Stimulated activated CD4-positive, alpha-beta T cell treated with anti-CD3 and anti-CD28 coated beads, Interleukin-15, amount 100 ng/mL, for 48 hours (primary cell): ENCODE data around the gene WASL.

Experiments
- DNase-seq, 2 donors: peaks; one replicate each; pipeline ENCODE4 v3.0.0-alpha.2; 2020; ENCODE audit warnings: low read depth in 2 of 2

The WASL gene

DNA sequence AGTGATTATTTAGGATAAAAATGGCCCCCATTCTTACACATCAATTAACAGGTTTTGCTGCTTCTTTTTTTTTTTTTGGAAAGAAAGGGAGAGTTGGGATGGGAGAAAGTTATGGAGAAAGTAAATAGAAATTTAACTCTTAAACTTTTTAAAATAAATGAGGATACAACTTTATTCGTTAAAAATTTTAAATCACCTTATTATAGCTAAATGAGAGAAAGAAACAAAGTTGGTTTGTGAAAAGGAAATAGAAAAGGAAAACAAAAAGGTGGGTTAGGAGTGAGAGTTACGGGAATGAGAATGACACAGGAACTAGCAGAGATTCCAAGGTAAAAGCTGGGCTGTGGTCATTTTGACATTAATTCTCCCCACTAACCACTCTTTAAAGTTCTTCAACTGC, 58.3 kb downstream of the WASL start:
- DNase-seq = no peak

DNA sequence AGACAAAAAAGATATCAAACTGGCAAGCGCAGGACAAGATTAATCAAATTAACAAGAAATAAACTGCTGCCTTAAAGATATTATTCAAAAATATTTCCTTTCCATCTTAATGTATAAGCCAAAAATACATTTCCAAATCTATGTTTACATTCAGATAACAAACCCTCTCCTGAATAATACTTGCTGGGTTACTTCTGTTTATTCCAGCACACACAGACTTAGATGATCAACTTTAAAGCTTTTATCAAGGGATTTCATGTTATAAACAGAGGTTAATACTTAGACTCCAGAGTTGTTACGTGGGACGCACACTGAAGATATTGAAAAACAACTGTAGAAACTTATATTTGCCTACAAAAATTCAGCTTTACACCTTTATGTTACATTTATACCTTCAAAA, 59.6 kb downstream of the WASL start:
- DNase-seq = no peak

DNA sequence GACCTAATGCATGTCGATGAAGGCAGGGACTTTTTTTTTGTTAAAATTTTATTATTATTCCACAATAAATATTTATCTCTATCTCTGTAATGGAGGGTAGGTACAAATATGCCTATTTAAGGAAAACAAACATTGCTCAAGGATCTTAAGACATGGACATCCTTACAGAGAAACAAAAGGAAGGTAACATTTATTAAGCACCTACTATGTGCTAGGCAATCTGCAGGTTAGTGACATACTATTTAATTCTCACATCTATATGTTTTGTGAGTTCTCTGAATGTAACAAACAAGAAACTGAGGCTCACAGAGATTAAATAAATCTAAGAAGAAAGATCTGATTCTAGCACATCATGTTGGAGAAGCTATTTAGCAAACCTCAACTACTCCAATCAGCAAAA, 61.1 kb downstream of the WASL start:
- no peak for DNase-seq

DNA sequence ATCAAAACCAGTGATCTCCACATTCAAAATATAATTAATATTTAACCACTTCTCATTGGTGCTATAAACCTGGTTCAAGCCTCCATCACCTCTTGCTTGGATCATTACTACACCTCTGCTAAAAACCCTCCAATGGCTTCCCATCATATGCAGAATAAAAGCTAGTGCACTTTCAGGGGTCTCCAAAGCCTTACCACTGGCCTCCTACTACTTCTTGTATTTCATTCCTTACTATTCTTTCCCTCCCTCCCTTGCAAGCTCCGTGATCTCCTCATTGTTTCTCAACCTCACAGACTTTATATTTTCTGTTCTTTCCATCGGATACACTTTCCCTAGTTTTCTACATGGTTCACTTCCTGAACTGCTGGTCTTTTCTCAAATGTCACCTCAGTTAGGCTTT, 61.6 kb downstream of the WASL start:
- no peak for DNase-seq

- no peak for DNase-seq
Observed at GRCh38 chr7:123682690-123683089, 66.1 kb downstream of the WASL start.

- no peak for DNase-seq
Observed at GRCh38 chr7:123681561-123681960, 67.2 kb downstream of the WASL start.

DNA sequence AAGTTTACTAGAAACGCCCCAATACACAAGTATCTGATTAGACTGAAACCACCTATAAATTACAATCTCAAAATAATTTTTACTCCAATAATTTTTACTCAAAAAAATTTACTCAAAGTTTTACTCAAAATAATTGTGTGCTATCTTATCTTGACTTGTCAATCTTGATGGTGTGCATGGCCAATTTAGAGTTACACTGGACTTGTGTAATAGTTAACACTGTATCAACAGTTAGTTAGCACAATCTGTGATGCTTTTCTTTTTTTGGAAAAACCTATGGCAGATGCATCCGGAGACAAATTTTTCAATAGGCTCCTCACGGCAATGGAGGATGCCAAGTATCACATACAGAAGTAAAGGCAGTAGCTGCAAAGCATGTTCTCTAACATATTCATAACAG, 68.2 kb downstream of the WASL start:
- DNase-seq = no peak

- DNase-seq = no peak
Observed at GRCh38 chr7:123679614-123680013, 69.2 kb downstream of the WASL start.

GRCh38 chr7:123677061-123677715, 71.6 kb downstream of the WASL start:
- DNase-seq = no peak

DNA sequence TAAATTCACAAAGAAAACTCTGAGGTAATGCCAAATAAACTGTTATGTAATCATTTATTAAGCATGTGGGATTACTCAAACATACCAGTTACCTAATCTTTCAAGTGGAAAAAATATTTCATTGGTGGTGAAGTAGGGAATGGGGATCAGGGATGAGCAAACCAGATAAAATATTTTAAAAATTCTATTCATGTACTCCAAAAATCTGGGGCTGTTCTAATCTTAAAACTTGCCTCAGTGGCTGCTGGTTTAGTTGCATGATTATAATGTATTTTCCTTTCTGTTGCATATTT, 73.7 kb downstream of the WASL start:
- no peak for DNase-seq

DNA sequence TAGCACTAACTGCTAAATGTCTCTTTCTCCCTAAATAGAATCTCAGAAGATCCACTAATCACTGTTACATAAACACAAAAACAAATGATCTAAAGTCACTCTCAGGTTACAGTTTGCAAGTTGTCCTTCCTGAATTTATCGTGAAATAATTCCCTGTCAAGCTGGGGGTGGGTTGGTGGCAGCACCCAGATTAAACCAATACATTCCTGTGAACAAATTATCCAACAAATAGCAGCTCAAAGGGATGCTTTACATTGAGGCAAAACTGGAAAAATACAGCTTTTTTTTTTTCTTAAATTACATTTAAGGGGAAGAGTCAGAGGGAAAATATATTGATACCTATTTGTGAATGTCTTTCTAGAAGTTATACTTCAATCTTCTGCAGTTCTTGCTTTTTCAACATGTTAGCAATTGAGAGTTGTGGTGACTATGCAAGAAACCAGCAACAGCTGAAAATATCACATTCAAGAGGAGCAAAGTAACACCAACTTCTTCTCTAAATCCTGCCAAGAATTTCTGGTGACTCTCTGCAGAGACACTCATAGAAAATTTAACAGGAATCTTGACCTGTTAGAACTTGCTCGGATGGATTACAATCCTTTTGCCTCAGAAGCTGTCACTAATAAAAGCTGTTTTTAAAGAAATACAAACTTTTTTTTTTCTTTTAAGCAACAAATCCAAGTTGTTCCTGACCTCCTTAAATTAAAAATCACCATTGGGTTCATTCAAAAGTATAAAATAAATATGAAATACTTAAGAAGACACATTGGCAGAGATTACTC, 74.2 kb downstream of the WASL start:
- DNase-seq = no peak

DNA sequence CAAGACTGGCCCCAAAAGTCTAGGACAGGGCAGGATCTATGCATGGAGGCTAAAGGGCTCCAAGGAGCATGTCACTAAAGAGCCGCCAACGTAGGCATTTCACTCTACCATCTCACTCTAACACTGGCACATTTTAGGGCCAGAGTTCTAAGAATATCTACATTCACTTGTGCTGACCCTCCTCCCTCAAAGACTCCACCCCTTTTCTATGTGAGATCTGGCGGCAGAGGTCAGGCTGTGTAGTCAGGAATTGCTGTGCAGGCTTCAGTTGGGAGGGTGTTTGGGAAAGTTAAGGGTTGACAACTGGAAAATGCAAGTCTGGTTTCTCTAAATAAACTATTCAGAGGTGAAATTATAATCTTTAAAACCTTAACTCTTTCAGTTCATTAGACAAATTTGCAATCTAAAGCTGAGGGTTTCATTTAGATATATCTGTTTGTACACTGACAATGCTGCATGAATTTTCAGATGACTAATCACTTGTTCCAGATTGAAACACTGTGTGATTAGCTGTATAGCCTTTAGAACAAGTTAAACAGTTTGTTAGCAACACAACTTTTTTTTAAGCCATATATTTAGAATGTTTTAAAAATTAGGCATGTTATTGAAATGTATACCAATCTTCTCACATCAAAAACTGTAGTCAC, 74.9 kb downstream of the WASL start:
- DNase-seq = no peak

GRCh38 chr7:123673137-123673732, 75.6 kb downstream of the WASL start:
- DNase-seq = no peak

- DNase-seq = no peak
Observed at GRCh38 chr7:123669485-123669884, 79.3 kb downstream of the WASL start.

DNA sequence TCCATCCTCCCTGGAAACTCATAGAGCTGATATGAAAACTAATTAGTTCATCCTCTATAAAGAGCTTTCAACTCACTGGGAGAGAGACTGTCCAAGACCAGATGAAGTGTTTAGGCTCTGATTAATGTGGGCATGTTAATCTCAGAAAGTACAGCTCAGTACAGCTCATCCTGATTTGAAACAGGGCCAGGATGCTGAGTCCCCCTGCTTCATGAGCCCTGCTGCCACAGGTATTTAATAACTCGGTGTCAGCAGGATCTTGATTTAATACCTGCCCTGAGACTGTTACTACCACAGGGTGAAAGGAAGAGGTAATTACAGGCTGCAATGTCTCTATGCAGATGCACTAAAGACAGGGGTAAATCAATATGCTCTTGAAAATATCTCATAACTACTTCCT, 82.3 kb downstream of the WASL start:
- no peak for DNase-seq

DNA sequence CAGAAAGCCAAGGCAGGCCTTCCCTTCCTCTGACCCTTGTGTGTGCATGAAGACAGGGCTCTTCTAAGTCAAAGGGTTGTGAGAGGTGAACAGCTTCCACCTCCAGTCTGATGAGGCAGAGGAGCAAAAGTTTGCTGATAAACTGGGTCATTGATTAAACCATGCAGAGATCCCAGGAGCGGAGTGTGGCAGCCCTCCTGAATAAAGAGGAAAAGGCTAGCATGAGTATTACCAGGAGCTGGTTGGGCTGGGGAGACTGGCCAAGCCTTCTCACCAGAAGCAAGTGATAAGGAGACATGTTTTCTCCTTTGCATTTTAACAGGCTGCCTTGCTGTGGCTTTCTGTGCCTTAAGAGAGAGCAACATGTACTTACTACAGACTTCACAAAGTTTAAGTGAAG, 82.9 kb downstream of the WASL start:
- DNase-seq = no peak

GRCh38 chr7:123665157-123665556, 83.6 kb downstream of the WASL start:
- no peak for DNase-seq

- no peak for DNase-seq
Observed at GRCh38 chr7:123663200-123663599, 85.6 kb downstream of the WASL start.

GRCh38 chr7:123662755-123663154, 86.0 kb downstream of the WASL start:
- no peak for DNase-seq

DNA sequence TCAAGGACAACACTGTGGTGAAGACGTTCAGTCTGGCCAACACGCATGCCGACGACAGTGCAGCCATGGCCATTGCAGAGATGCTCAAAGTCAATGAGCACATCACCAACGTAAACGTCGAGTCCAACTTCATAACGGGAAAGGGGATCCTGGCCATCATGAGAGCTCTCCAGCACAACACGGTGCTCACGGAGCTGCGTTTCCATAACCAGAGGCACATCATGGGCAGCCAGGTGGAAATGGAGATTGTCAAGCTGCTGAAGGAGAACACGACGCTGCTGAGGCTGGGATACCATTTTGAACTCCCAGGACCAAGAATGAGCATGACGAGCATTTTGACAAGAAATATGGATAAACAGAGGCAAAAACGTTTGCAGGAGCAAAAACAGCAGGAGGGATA, 86.5 kb downstream of the WASL start:
- no peak for DNase-seq

DNA sequence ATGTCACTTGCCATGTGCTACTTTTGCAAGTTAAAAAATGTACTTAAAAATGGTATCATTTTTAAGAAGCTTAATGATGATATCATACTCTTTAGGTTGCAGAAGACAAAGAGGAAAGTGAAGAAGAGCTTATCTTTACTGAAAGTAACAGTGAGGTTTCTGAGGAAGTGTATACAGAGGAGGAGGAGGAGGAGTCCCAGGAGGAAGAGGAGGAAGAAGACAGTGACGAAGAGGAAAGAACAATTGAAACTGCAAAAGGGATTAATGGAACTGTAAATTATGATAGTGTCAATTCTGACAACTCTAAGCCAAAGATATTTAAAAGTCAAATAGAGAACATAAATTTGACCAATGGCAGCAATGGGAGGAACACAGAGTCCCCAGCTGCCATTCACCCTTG, 87.0 kb downstream of the WASL start:
- no peak for DNase-seq

GRCh38 chr7:123660514-123661354, 88.1 kb downstream of the WASL start:
- DNase-seq = no peak
